Subcutaneous adipose tissue (tissue), 4 donors: ENCODE results near the gene TMEM178A. TPM values are rescaled to one million over a fixed set of nuclear protein-coding genes. Genes with fewer than 3 reads are reported as not detected.

Source experiments
- total RNA-seq, 4 donors: library from RNA; depleted of rRNA; stranded (reverse); fragments of >200 nt; gene quantifications; one replicate each; pipeline ENCODE4 v1.1.0, GENCODE V29; 2016
- TF ChIP-seq, protein P1 (sequence below): fragments of 450-650 bp; IDR thresholded peaks from one replicate; pipeline ENCODE4 v1.5.1; 2016; ENCODE audit warnings: low read depth, mild to moderate bottlenecking, control low read depth, antibody characterized with exemption, moderate library complexity

The TMEM178A gene
- total RNA-seq, 4 donors from 2014 or later = 2.5 to 6.2 (median 4.0) TPM

DNA sequence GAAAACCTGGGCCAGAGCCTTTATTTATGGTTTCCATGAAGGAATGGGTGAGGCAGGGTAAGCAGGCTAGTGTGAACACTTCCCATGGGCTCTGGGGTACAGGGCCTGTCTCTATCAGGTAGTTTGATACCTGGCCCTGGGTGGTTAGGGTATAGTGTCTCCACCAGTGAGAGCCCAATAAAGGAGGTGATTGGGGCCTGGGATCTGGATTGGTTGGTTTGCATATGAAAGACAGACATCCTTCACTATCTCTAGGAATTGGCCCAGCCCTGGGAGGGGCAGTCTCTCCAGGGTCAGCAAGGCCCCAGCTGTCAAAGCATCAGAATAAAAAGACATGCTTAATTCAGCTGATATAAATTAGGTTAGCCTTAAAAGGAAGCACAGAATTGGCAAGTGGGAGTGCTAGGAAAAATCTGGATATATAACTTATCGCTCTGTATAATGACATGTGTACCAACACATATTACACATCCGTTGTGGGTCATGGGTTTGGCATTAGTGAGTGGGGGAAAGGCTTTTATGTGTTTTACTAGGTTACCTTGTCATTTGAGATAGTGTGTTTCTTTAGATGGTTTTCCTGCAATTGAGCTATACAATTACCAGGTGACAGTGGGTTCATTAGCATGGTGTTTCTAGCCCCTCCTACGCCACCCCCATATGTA is 18.5 kb upstream of the TMEM178A start:
- TF ChIP-seq, protein P1, sequence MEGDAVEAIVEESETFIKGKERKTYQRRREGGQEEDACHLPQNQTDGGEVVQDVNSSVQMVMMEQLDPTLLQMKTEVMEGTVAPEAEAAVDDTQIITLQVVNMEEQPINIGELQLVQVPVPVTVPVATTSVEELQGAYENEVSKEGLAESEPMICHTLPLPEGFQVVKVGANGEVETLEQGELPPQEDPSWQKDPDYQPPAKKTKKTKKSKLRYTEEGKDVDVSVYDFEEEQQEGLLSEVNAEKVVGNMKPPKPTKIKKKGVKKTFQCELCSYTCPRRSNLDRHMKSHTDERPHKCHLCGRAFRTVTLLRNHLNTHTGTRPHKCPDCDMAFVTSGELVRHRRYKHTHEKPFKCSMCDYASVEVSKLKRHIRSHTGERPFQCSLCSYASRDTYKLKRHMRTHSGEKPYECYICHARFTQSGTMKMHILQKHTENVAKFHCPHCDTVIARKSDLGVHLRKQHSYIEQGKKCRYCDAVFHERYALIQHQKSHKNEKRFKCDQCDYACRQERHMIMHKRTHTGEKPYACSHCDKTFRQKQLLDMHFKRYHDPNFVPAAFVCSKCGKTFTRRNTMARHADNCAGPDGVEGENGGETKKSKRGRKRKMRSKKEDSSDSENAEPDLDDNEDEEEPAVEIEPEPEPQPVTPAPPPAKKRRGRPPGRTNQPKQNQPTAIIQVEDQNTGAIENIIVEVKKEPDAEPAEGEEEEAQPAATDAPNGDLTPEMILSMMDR = no peak

DNA sequence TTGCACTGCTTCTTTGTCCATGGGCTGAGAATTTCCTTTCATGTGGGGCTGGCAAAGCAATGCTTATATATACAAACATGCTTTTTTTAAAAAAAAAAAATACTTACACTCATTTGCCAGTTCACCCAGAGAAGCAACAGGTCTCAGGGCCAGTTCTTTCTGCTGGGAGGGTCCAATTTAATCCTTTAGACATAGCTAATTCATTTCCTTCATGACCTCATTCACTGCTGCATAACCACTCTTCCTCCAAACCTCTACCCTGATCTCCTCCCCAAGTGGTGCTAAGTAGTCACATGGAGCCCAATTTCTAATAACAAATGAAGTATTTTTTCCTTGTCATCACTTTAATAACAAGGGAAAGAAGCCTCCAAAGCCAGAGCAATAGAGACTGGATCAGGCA is 17.1 kb upstream of the TMEM178A start:
- TF ChIP-seq, protein P1 = no peak

DNA sequence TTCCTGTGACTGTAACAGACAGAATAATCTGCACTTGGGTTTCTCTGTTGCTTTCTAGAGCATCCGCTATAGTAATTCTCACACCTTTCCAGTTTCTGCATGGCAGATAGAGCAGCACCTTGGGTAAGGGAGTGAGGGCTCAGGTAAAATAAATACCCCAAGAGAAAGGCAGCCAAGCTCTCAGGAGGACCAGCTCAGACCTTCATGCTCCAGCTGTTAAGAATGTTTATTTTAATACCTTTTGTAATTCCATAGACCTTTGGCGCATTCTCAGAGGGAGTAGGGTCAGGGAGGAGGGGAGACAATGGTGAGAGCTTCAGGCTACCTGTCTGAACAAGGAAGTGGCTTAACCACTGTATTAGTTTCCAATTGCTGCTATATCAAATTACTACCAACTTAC is 16.2 kb upstream of the TMEM178A start:
- TF ChIP-seq, protein P1 = no peak

DNA sequence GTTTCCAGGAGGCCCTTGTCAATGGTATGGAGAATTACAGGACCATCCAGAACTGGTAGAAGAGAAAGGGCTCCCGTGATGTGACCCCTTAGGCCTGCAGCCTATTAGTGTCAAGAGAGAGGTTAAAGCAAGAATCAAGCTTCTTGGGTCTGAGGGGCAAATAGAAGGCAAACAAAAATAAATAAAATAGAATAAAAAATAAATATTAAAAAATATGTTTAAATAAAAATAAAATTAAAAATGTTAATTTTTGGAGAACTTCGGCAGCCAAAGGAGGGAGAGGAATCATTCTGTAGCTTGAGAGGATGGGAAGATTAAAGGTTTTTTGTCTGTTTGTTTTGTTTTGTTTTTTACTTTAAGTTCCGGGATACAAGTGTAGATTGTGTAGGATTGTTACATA is 15.2 kb upstream of the TMEM178A start:
- TF ChIP-seq, protein P1 = no peak

DNA sequence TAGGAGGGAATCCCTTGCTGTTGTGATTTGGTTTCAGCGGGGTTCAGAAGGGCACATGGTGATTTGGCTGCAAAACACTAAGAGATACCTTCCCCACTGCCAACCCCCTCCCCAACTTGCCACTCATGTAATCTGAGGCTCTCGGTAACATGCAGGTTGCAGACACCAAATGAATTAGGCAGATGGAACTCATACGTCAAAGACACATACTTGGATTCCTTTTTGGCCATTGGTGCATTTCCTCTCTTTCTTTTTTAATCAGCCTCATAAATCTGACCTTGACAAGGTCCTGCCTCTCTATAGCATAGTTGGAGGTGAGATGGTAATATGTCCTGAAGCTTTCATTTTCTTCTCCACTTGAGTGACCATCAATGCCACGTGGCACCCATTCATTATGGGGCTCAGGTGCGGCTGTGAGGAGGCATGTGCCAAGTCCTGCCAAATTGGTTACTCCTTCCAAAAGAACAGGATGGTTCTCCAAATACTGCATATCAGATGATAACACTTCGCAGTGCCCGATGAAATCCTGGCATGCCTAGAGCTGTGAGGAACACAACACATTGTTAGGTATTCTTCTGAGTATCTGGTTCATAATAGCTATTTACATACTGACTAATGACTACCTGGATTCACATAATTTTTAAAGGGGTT is 8.3 kb upstream of the TMEM178A start:
- TF ChIP-seq, protein P1 = no peak

DNA sequence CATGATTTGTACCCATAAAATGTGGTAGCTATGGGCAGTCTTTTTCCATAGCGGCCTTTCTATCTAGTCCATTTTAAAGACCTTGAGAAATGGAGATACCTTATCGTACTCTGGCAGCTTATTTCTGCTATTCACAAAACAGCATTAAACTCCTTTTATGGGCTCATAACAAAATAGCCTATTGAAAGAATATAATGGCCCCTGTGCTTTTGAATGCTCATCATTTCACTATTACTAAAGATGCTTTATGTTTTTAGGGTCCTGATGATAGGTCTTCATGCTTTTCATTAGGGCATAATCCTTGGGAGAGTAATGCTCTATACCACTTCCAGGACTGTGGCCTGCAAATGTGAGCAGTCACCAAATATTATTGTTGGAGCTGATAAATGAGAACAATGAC is 7.3 kb upstream of the TMEM178A start:
- TF ChIP-seq, protein P1 = no peak

DNA sequence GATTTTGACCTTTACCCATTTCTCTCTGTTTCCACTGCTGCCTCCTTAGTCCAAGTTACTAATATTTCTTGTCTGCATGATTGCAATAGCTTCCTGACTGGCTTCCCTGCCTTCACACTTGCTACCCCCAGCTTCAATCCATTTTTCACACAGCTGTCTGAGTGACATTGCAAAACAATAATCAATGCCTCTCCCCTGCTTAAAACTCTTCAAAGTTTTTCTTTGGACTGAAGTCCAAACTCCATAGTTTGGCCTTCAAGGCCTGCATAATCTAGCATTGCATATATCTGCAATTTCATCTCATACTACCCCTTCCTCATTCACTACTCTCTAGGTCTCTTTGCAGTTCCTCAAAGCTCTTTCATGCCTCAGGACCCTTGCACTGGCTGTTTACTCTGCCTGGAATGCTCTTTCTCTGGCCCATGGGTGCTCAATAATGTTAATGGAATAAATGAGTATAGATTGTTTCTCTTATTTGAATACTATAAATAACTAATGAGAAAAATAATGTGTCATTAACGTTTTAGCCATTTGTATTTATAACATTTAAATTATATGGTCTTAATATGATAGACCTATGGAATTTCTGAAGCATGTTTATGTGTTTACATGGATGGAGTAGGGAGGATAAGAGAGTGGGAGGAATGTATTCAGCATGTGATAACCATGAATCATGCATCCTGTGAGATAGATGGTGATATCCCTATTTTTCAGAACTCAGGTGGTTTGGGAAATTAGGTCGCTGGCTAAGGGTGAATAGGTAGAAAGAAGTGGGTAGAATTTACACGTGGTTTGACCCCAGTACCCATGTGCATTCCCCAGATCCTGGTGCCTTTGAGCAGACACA is 5.7 kb upstream of the TMEM178A start:
- TF ChIP-seq, protein P1 = no peak
